Natural killer cell (primary cell): ENCODE measurements around the gene ACTN3. TPM values are rescaled to one million over a fixed set of nuclear protein-coding genes. Genes with fewer than 3 reads are reported as not detected.
A peak's percentile ranks its signal among the peaks of the same experiment; 100 is the strongest.

Experiments
- ATAC-seq, 3 donors: fragments of 150-1000 bp in 2 of 3; fragments of 200-7000 bp in 1 of 3; cut with Tn5 transposase; 1 replicate in 1 of 3; 2 replicates in 2 of 3; pipeline ENCODE4 v1.10.0; 2021; ENCODE audit warnings: mild to moderate bottlenecking in 2 of 3, moderate library complexity in 2 of 3
- DNase-seq, 2 donors: peaks; one replicate each; pipeline versions ENCODE4 v3.0.0 to v3.0.0-alpha.2; 2013 to 2021; ENCODE audit warnings: mixed read lengths in 1 of 2
- H3K27ac ChIP-seq: one replicate; pipeline ENCODE4 v1.5.1; 2013; ENCODE audit warnings: mild to moderate bottlenecking, low read length
- H3K27me3 ChIP-seq: one replicate; pipeline ENCODE4 v1.6.1; 2013; ENCODE audit warnings: low read length; ENCODE audit not compliant: control insufficient read depth, insufficient read depth
- H3K36me3 ChIP-seq: one replicate; pipeline ENCODE4 v1.6.1; 2013; ENCODE audit warnings: low read length; ENCODE audit not compliant: control insufficient read depth, insufficient read depth
- H3K4me1 ChIP-seq: one replicate; pipeline ENCODE4 v1.6.1; 2013; ENCODE audit warnings: low read length; ENCODE audit not compliant: control insufficient read depth, insufficient read depth
- H3K4me3 ChIP-seq: one replicate; pipeline ENCODE4 v1.5.1; 2013; ENCODE audit warnings: low read length
- H3K9me3 ChIP-seq: one replicate; pipeline ENCODE4 v1.6.1; 2013; ENCODE audit warnings: low read length; ENCODE audit not compliant: control insufficient read depth, insufficient read depth
- H3K27ac Mint-ChIP-seq, 2 donors: one replicate each; pipeline ENCODE4 v1.8.0; 2022; ENCODE audit warnings: mild to moderate bottlenecking in 2 of 2, mixed read lengths in 2 of 2, moderate library complexity in 1 of 2
- H3K27me3 Mint-ChIP-seq, 2 donors: one replicate each; pipeline ENCODE4 v1.8.0; 2022; ENCODE audit warnings: low read depth in 2 of 2, mixed read lengths in 2 of 2
- H3K36me3 Mint-ChIP-seq: one replicate; pipeline ENCODE4 v1.8.0; 2022; ENCODE audit warnings: mixed read lengths
- H3K4me1 Mint-ChIP-seq, 2 donors: one replicate each; pipeline ENCODE4 v1.8.0; 2022; ENCODE audit warnings: mixed read lengths in 2 of 2
- H3K4me3 Mint-ChIP-seq: one replicate; pipeline ENCODE4 v1.8.0; 2022; ENCODE audit warnings: mild to moderate bottlenecking, moderate library complexity, mixed read lengths
- H3K9me3 Mint-ChIP-seq, 2 donors: one replicate each; pipeline ENCODE4 v1.8.0; 2022; ENCODE audit warnings: mixed read lengths in 2 of 2
- WGBS: methylation state at CpG from one replicate; pipeline ENCODE4 v1.1.7; 2013; ENCODE audit warnings: missing lambda C conversion rate; ENCODE audit not compliant: insufficient coverage; 5-methylcytosine and 5-hydroxymethylcytosine counted together
- intact Hi-C: fragments of 100-400 bp; cut with micrococcal nuclease; formaldehyde crosslinking; loops from one replicate; pipeline ENCODE4 v1.14.2; 2022
- total RNA-seq, 4 donors: library from RNA; stranded (reverse); fragments of 120-200 nt in 1 of 4; gene quantifications; one replicate each; pipeline versions ENCODE4 v1.2.3 to v1.2.4, GENCODE V29; 2013 to 2022
- TF ChIP-seq, protein P1 (sequence below): fragments of 200-600 bp; IDR thresholded peaks from one replicate; pipeline ENCODE4 v1.8.0; 2022; ENCODE audit warnings: antibody characterized with exemption

The ACTN3 gene
- total RNA-seq, 3 donors from 2014 or later (not counting 1 experiment from before 2014, with no cell fraction given), result 0.33 to 1.00 (median 0.50) TPM

DNA sequence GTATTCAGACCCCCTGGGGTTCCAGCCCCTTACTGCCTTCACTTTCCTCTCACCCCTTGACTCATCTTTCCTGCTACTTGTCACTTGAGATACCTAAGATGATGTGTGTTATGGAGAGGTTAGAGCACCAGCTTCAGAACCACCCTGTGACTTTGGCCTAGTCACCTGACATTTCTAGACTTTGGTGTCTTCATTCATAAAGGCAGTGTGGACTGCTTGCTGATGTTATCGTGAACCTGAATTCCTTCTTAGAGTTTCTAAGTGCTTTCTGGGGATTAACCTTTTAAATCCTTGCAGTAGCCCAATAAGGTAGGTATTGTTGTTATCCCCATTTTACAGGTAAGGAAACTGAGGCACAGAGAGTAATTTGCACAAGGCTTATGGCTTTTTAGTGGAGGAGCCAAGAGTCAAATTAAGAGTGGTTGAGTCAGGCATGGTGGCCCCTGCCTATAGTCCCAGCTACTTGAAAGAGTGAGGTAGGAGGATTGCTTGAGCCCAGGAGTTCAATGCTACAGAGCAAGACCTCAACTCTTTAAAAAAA, 41.4 kb upstream of the ACTN3 start:
- Histone ChIP-seq H3K36me3 (peaks cover 4% of the 10 kb centered on the region), H3K27ac (no peak overlapping the region), H3K9me3 (no peaks in the 10 kb centered on the region), H3K4me1 (peaks cover 4% of the 10 kb centered on the region), H3K27me3 (no peaks in the 10 kb centered on the region), H3K4me3 (no peak overlapping the region)
- Mint-ChIP-seq H3K27me3 (no peaks in the 10 kb centered on the region), H3K36me3 (no peaks in the 10 kb centered on the region), H3K4me3 (no peak overlapping the region), H3K4me1 (peaks cover 0 to 3% of the 10 kb centered on the region in 2 donors), H3K9me3 (no peaks in the 10 kb centered on the region), H3K27ac (no peak overlapping the region)
- 100% methylated on average over 1 of the region's 1 CpG for WGBS
- no peak for ATAC-seq
- no peak for DNase-seq
- TF ChIP-seq, protein P1, sequence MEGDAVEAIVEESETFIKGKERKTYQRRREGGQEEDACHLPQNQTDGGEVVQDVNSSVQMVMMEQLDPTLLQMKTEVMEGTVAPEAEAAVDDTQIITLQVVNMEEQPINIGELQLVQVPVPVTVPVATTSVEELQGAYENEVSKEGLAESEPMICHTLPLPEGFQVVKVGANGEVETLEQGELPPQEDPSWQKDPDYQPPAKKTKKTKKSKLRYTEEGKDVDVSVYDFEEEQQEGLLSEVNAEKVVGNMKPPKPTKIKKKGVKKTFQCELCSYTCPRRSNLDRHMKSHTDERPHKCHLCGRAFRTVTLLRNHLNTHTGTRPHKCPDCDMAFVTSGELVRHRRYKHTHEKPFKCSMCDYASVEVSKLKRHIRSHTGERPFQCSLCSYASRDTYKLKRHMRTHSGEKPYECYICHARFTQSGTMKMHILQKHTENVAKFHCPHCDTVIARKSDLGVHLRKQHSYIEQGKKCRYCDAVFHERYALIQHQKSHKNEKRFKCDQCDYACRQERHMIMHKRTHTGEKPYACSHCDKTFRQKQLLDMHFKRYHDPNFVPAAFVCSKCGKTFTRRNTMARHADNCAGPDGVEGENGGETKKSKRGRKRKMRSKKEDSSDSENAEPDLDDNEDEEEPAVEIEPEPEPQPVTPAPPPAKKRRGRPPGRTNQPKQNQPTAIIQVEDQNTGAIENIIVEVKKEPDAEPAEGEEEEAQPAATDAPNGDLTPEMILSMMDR, result no peak
- intact Hi-C loops, result no loop called here

DNA sequence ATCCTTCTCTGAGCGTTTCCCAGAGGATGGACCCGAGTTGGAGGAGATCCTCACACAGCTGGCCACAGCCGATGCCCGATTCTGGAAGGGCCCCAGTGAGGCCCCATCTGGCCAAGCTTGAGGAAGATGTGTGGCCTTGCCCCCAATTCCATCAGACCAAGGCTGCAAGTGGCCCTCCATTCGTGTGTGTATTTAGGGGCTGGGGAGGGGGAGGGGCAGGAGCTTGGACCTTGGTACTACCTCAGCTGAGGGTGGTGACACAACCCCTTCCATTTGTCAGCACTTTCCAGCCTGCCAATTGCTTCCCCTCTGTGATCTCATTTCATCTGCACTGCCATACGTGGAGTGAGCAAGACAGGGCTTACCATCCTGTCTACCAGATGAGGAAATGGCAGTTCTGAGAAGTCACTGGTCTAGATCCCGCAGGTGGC, 37.6 kb upstream of the ACTN3 start:
- WGBS, result 95% methylated on average over 7 of the region's 7 CpGs

DNA sequence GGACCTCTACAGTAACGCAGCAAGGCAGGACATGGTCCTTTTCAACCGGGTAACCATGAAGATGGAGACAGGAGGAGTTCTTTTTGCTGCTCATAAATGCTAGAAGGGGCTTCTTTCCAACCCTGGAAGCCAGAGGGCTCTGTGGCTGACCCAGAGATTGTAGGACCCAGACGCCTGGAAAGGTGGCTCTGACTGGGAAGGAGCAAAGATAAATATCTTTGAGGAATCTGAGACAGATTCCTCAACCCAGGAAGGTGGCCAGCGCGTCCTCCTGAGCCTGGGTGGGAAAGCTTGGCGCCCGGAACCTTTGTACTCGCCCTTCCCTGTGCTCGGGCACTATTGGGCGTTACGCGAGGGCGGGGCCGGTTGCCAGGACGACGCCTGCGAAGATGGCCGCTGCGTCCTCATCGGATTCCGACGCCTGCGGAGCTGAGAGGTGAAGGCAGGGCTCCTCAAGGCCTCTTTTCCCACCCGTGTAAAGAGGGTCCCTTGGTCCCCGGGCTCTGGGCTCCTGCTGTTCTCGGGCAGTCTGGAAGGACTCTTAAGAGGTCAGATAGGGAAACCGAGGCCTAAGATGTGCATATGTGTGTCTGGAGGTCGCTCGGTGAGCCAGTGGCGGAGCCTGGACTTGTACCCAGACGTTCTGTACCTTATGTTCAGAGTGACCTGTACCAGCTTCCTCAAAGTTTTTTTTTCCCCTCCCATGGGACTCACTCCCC, 36.3 kb upstream of the ACTN3 start, which contains the start of gene BBS1:
Gene BBS1 (plus strand): TSS at position 365 of the 719 bp plus-strand sequence. CDS start 25 bp downstream, at position 390.
- WGBS, result under 1% methylated on average over 31 of the region's 31 CpGs

More for the DNA sequence above, 37.6 kb upstream of the ACTN3 start:
- Histone ChIP-seq H3K4me3 (no peak overlapping the region), H3K27me3 (no peaks in the 10 kb centered on the region), H3K27ac (no peak overlapping the region), H3K4me1 (peaks cover 12% of the 10 kb centered on the region), H3K9me3 (no peaks in the 10 kb centered on the region), H3K36me3 (peaks cover 3% of the 10 kb centered on the region)
- ATAC-seq (no peak), DNase-seq (no peak)
- intact Hi-C loops, result no loop called here
- H3K4me1 Mint-ChIP-seq, result peaks cover 11 to 14% of the 10 kb centered on the region in 2 donors
- no peaks in the 10 kb centered on the region for H3K27me3 Mint-ChIP-seq
- peak overlapping the region; percentile 2 for H3K4me3 Mint-ChIP-seq
- no peaks in the 10 kb centered on the region for H3K9me3 Mint-ChIP-seq
- H3K27ac Mint-ChIP-seq, result no peak overlapping the region
- TF ChIP-seq, protein P1, result no peak
- H3K36me3 Mint-ChIP-seq, result no peaks in the 10 kb centered on the region

More for the DNA sequence above, 36.3 kb upstream of the ACTN3 start, which contains the start of gene BBS1:
- no peaks in the 10 kb centered on the region for H3K9me3 Mint-ChIP-seq
- ATAC-seq (peak; percentile 91 to 98 (median 98)), DNase-seq (peak; percentile 74 to 89)
- H3K36me3 ChIP-seq, result no peaks in the 10 kb centered on the region
- H3K36me3 Mint-ChIP-seq, result no peaks in the 10 kb centered on the region
- peaks cover 12% of the 10 kb centered on the region for H3K4me1 ChIP-seq
- H3K27me3 ChIP-seq, result no peaks in the 10 kb centered on the region
- H3K27me3 Mint-ChIP-seq, result no peaks in the 10 kb centered on the region
- H3K27ac ChIP-seq, result no peak within 1 kb of the TSS
- H3K4me3 Mint-ChIP-seq, result peak within 1 kb of the TSS; percentile 86
- intact Hi-C loops, result no loop called here
- H3K4me1 Mint-ChIP-seq, result peaks cover 11 to 14% of the 10 kb centered on the region in 2 donors
- H3K27ac Mint-ChIP-seq, result peak within 1 kb of the TSS in 1 of 2 donors; percentile 79
- H3K9me3 ChIP-seq, result no peaks in the 10 kb centered on the region
- TF ChIP-seq, protein P1, result no peak
- peak within 1 kb of the TSS; percentile 53 for H3K4me3 ChIP-seq
